HG02798 (cell line): ENCODE data around the gene HTR1E.
"Not testable (repeated sequence)": the region's sequence is repeated elsewhere in the genome, so short reads cannot be mapped to it uniquely, and the experiment has no call there.

Experiments
- ATAC-seq: cut with Tn5 transposase; IDR thresholded peaks from one replicate; pipeline ENCODE4 v1.9.1; 2021; ENCODE audit warnings: mild to moderate bottlenecking; ENCODE audit not compliant: unreplicated experiment, poor library complexity

HTR1E gene

DNA sequence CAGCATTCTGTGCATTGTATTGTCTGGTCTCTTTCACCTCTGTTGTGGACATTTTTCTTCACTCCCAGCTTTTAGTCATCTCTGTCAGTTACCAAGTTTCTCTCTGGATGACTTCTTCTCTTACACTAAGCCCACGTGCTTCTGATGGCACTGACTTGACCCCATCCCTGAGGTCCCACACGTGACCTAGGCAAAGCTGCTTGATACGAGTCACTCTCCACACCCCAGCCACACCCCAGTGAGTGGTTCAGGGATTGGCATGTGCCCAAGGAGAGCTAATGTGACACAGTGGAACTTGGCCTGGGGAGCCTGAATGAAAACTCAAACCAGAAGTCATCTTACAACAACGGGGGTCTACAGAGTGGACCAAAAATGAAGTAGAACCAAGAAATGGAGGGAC, 32.2 kb downstream of the HTR1E start:
- no peak for ATAC-seq

DNA sequence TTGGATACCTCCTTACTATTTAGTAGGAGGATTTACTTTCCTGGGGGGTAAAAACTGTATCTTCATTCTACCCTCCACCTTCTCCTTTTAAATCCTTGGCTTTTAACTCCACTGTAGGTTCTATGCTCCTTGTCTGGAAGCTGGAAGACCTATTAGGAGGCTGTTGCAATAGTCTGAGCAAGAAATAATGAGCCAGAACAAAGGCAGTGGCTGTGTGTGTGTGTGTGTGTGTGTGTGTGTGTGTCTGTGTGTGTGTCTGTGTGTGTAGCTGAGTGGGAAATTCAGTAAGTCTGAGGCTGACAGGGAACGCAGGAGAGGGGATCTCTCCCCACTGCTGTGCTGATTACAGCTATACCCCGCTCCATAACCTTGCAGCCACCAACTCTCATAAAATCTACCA, 35.8 kb downstream of the HTR1E start:
- no peak for ATAC-seq

DNA sequence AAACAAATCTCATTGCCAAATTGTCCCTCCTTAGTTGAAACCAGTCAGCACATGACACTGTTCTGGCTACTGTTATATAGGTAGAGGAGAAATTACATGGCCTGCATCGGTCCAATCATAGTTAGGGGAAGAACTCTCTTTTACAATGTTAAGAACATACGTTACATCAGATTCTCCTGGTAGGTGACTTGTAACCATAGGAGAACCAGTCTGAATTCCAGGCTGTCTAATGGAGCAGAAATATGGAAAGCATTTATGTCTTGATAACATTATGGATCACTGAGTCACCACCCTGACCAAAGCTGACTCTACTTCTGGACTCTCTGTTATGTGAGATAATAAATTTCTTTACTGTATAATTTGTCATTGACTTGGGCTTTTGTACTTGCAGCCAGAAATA, 40.9 kb downstream of the HTR1E start:
- no peak for ATAC-seq

DNA sequence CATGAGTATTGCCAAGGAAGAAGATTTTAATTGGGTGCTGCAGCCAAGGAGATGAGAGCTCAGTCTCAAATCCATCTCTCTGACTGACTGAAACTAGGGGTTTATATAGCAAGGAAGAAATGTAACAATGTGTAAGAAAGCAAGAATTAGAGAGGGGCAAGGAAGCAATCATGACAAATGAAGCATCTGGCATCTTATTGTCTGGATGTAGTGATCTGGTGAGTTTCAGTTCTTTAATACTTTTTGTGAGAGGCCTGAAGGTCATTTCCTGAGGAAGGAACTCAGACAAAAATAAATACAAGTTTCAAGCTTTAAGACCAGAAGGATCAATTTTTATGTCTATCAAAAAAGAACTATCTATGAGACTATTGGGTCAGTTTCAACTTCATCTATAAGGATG, 64.2 kb downstream of the HTR1E start:
- no peak for ATAC-seq

DNA sequence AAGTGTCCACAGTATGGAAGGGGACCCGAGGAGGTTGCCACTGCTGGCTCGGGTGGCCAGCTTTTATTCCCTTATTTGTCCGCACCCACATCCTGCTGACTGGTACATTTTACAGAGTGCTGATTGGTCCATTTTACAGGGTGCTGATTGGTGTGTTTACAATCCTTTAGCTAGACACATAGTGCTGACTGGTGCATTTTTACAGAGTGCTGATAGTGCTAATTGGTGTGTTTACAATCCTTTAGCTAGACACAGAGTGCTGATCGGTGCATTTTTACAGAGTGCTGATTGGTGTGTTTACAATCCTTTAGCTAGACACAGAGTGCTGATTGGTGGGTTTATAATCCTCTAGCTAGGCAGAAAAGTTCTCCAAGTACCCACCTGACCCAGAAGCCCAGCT, 65.1 kb downstream of the HTR1E start:
- not testable (repeated sequence) for ATAC-seq

DNA sequence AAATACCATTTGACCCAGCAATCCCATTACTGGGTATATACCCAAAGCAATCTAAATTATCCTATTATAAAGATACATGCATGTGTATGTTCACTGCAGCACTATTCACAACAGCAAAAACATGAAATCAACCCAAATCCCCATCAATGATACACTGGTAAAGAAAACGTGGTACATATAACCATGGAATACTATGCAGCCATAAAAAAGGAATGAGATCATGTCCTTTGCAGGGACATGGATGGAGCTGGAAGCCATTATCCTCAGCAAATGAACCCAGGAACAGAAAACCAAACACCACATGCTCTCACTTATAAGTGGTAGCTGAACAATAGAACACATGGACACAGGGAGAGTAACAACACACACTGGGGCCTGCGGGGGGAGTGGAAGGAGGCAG, 69.2 kb downstream of the HTR1E start:
- not testable (repeated sequence) for ATAC-seq

DNA sequence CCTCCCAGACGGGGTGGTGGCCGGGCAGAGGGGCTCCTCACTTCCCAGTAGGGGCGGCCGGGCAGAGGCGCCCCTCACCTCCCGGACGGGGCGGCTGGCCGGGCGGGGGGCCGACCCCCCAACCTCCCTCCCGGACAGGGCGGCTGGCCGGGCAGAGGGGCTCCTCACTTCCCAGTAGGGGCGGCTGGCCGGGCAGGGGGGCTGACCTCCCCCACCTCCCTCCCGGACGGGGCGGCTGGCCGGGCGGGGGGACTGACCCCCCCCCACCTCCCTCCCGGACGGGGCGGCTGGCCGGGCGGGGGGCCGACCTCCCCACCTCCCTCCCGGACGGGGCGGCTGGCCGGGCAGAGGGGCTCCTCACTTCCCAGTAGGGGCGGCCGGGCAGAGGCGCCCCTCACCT, 72.3 kb downstream of the HTR1E start:
- ATAC-seq, result not testable (repeated sequence)

DNA sequence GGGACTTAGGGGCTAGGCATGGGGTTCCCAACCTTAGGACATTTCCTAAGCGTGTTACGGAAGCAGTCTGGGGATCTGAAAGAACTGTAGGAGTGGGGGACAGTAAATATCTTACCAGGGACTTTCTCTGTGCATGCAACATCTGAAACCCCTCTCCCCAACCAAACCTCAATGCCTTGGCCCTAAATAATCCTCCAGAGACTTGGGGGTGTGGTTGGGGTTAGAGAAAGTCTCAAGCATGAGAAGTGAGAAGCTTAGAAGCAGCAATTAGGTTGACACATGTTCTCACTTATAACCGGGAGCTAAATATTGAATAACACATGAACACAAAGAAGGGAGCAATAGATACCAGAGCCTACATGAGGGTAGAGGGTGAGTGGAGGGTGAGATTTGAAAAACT, 74.7 kb downstream of the HTR1E start:
- ATAC-seq, result no peak

DNA sequence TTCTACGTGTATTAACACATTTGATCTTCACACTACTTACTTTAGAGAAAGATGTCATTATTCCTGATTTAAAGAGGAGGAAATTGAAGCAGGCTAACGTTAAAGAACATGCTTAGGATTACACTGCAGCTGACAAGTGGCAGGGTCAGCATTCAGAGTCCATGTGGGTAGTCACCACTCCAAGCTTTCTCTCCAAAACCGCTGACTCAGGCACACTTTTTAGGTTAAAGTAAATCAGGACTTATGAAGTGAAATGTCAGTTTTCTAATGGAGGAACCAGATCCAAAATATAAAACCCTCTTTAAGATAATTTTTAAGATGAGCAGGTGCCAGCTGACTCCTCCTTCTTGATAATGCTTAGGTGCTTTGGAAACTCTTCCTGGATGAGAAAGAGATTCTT, 75.4 kb downstream of the HTR1E start:
- ATAC-seq, result no peak

DNA sequence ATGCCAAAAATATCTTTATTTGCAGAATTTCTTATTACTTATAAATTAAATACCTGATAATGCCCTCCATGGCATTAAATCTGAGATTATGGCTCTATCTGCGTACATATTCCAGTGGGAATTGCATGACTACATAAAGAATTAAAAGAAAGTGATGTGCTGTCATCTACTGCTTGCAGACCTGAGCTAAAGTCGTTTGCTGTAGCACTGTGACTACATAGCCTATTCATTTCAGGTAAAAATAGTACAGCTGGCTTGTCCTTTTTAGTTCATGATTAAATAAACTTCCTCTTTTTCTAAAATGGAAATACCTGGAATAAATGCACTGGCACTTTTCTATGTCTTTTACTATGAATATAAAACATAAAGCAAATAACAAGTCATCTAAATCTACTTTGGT, 79.4 kb downstream of the HTR1E start:
- no peak for ATAC-seq

DNA sequence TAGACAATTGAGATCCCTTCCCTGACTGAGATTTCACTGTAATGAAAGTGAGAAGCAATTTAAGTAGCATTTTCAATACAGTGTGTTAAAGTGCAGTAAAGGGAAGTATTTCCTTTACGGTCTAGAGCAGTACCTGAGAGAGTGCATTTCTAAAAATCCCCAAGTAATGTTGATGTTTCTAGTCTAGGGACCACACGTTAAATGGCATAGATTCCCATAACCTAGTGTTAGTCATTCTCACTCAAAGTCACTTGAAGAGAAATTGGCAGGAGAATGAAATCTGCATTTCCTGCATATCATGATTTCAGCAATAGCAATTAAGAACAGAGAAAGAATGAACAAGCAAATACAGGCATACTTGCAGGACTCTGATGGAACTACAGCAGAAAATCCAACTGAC, 89.7 kb downstream of the HTR1E start:
- no peak for ATAC-seq

DNA sequence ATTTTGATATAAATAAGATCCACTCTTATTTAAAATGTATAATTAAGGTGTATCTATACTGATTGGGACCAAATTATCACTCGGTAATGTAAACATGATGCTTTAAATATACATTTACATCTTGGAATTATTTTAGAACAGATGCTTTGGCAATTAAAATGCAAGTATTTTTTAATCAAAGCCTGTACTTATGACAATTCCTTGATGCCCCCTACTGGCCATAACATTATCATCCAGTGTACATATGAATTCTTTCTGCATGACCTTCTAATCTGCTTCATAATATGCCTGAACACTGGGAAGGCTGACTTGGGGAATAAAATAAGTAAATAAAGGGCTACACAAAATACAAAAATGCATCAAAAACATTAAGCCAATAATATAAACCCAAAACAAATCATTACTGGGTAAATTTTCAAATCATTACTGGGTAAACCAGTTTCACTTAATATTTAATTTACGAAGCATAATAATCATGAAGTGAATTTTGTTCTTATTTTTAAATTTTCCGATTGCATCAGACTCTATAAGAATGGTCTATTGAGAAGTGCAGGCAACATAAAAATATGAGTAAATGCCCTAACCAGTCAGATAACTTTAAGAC, 92.5 kb downstream of the HTR1E start:
- no peak for ATAC-seq

DNA sequence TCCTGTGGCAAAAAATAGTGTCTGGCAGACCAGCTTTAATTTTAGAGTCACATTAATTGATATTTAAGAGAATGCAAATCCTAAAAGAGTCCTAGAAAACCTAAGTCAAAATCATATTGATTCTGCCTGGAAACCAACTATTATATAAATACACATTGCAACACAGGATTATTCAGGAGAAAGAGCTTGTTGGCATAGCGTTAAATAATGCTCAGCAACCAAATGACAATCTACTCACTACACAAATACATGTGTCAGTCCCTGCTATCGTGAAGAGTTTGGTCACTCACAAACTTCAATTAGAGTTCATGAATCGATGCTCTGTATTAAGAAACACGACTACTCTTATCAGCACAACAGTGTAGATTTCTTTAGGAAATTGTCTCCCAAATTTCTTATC, 103.4 kb downstream of the HTR1E start:
- ATAC-seq, result no peak

DNA sequence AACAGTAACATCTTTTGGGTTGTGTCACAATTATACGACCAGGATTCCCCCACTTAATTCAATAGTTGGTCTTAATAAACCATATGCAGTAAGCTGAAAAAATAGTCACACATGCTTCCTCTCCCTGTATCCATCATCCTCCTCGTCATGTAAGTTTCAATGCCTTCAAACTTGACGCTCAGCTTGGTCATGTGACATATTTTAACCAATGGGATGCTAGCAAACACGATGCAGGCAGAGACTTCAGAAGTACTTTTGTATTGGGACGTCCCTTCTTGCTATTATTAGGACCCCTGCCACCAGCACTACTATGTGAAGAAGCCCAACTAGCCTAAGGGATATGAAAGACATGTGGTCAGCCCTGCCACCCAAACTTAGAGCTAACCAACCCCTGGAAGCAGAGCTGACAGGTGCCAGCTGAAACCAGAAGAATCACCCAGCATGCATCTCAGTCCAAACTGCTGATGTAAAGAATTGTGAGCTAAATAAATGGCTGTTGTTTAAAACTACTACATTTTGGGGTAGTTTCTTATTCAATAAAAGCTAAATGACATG, 108.3 kb downstream of the HTR1E start:
- no peak for ATAC-seq

DNA sequence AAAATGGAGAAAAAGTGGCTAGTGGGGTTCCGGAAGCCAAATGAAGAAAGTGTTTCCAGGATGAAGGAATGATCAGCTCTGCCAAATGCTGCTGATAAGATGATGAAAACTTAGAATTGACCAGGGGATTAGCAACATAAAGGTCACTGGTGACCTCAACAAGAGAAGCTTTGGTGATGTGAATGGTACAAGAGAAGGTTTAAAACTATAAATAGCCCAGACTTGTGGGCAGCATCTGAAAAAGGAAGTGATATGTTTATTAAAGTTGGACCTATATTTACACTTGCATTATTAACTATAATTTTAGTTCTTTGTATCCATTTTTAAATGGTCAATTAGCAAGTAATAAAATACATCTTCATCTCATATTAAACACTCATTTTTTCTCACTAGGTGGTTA, 112.5 kb downstream of the HTR1E start:
- ATAC-seq, result no peak

DNA sequence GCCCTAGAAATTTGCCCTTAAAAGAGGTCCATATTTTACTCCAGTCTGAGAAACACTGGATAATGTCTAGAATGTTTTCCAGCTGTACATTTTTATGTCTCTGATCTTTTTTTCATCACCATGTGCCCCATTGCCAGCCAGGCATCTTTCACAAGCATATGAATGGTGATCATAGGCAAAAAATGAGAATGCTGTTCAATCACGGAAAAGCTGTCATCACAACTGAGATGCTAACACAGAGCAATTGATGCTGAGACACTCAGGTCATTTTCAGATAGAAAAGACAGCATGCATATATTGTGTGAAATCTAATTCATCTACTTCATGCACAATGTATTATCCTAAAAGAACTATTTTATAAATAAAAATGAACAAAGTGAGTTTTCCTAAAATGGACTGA, 116.0 kb downstream of the HTR1E start:
- ATAC-seq, result no peak

DNA sequence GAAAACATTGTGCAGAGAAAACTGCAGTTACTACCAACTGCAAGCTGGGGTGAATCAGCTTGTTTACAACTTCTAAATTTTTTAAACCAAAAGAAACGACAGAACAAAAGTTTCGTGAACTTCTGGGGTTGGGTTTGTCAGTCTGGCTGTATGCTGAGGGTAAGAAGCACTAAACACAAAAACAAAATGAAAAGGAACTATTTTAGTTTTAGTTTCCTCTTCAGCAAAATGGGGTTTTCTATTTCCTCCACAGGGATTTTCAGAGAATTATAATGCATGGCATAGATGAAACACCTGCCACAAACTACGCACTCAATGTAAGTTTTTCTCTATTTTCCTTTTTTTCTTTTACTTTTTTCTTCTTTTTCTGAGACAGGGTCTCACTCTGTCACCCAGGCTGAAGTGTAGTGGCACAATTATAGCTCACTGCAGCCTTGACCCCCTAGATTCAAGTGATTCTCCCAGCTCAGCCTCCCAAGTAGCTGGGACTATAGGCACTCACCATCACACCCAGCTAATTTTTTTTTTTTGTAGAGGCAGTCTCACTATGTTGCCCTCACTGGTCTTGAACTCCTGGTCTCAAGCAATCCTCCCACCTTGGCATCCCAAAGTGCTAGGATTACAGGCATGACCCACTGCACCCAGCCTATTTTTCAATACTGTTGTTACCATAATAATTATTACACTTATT, 117.0 kb downstream of the HTR1E start:
- ATAC-seq, result no peak

DNA sequence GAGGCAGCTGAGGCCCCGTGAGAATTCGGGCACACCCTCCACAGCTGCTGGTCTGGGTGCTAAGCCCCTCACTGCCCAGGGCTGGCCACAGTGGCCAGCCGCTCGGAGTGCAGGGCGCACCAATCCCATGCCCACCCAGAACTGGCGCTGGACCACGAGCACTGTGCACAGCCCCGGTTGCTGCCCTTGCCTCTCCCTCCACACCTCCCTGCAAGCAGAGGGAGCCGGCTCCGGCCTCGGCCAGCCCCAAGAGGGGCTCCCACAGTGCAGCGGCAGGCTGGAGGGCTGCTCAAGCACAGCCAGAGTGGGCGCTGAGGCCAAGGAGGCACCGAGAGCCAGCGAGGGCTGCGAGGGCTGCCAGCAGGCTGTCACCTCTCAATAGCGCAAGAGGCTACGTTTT, 122.6 kb downstream of the HTR1E start:
- ATAC-seq, result no peak

DNA sequence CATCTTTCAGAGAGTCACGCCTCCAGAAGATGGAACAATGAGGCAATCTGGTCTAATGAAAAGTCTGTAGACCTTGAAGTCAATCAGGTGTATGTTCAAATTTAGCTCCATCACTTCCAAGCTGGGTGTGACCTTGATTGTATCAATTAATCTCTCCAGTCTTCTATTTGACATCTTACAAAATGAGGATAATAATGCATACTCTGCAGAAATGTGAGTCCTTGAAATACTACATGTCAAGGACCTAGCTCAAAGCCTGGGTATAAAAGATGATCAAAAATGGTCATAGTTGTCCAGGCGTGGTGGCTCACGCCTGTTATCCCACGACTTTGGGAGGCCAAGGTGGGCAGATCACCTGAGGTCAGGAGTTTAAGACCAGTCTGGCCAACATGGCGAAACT, 127.8 kb downstream of the HTR1E start:
- no peak for ATAC-seq
